IMR-90 (cell line): Measurements from ENCODE around the gene ABCA7. TPM values are rescaled to one million over a fixed set of nuclear protein-coding genes. Genes with fewer than 3 reads are reported as not detected.

Source experiments
- ATAC-seq: fragments of 200-7000 bp; cut with Tn5 transposase; 2 replicates; pipeline ENCODE4 v1.9.1; 2020; ENCODE audit warnings: low read depth, mild to moderate bottlenecking, moderate library complexity
- BruUV-seq: library from RNA; stranded (reverse); fragments of 400-500 nt; replicated peaks from 2 replicates; lab custom pipeline; 2021; lab: Mats Ljungman, UMichigan
- CTCF ChIA-PET: fragments of 300-600 bp; formaldehyde crosslinking; extraction: SDS; loops from one replicate; lab custom pipeline; 2021; ENCODE audit warnings: antibody characterized with exemption; lab: Yijun Ruan, JAX
- POLR2A ChIA-PET: fragments of 300-600 bp; sonication (Branson Sonifier 250); formaldehyde crosslinking; loops from one replicate; lab custom pipeline; 2022; ENCODE audit warnings: antibody characterized with exemption; ENCODE audit not compliant: unreplicated experiment; lab: Charles Lee
- DNase-seq: peaks from one replicate; pipeline ENCODE4 v3.0.0; 2013
- H2AFZ ChIP-seq: replicated peaks from 2 replicates; pipeline ENCODE3; 2013; ENCODE audit warnings: low read length, mild to moderate bottlenecking; ENCODE audit not compliant: poor library complexity
- H2AK5ac ChIP-seq: 2 replicates; pipeline ENCODE4 v1.6.1; 2013; ENCODE audit warnings: low read depth, low read length, inconsistent platforms
- H2AK9ac ChIP-seq: replicated peaks from 2 replicates; pipeline ENCODE3; 2013; ENCODE audit warnings: mild to moderate bottlenecking, low read depth, low read length, moderate library complexity; ENCODE audit not compliant: poor library complexity
- H2BK120ac ChIP-seq: 2 replicates; pipeline ENCODE4 v1.6.1; 2013; ENCODE audit warnings: low read depth, low read length, inconsistent platforms
- H2BK15ac ChIP-seq: 3 replicates; pipeline ENCODE4 v1.6.1; 2013; ENCODE audit warnings: low read depth, low read length, inconsistent platforms
- H2BK20ac ChIP-seq: 2 replicates; pipeline ENCODE4 v1.6.1; 2013; ENCODE audit warnings: low read depth, mild to moderate bottlenecking, inconsistent platforms, low read length, moderate library complexity
- H2BK5ac ChIP-seq: 2 replicates; pipeline ENCODE4 v1.6.1; 2013; ENCODE audit warnings: mild to moderate bottlenecking, low read depth, low read length, inconsistent platforms; ENCODE audit not compliant: poor library complexity, severe bottlenecking
- H3K14ac ChIP-seq: replicated peaks from 2 replicates; pipeline ENCODE4 v1.6.1; 2013; ENCODE audit warnings: low read depth, low read length, inconsistent platforms
- H3K18ac ChIP-seq: 2 replicates; pipeline ENCODE4 v1.6.1; 2013; ENCODE audit warnings: low read depth, low read length, control low read depth
- H3K23ac ChIP-seq: 2 replicates; pipeline ENCODE4 v1.6.1; 2013; ENCODE audit warnings: low read depth, low read length, inconsistent platforms
- H3K27ac ChIP-seq: 2 replicates; pipeline ENCODE4 v1.5.1; 2013; ENCODE audit warnings: mild to moderate bottlenecking, control low read depth, low read length; ENCODE audit not compliant: insufficient read depth
- H3K27me3 ChIP-seq: 2 replicates; pipeline ENCODE4 v1.6.1; 2013; ENCODE audit warnings: low read length; ENCODE audit not compliant: control insufficient read depth, insufficient read depth
- H3K36me3 ChIP-seq: 2 replicates; pipeline ENCODE4 v1.6.1; 2013; ENCODE audit warnings: low read length, mixed read lengths; ENCODE audit not compliant: control insufficient read depth, insufficient read depth
- H3K4ac ChIP-seq: 2 replicates; pipeline ENCODE4 v1.6.1; 2013; ENCODE audit warnings: low read depth, low read length, inconsistent platforms
- H3K4me1 ChIP-seq: 2 replicates; pipeline ENCODE4 v1.6.1; 2013; ENCODE audit warnings: low read length, mixed read lengths; ENCODE audit not compliant: control insufficient read depth, insufficient read depth
- H3K4me2 ChIP-seq: 2 replicates; pipeline ENCODE4 v1.6.1; 2013; ENCODE audit warnings: low read depth, mild to moderate bottlenecking, control low read depth, low read length, moderate library complexity
- H3K4me3 ChIP-seq: 2 replicates; pipeline ENCODE4 v1.5.1; 2013; ENCODE audit warnings: low read depth, mild to moderate bottlenecking, control low read depth, low read length, moderate library complexity; ENCODE audit not compliant: insufficient read depth
- H3K56ac ChIP-seq: 2 replicates; pipeline ENCODE4 v1.6.1; 2013; ENCODE audit warnings: low read length, inconsistent platforms; ENCODE audit not compliant: insufficient read depth; ENCODE audit errors: extremely low read depth
- H3K79me1 ChIP-seq, 2 experiments: 2 replicates each; pipeline ENCODE4 v1.6.1; 2013; ENCODE audit warnings: low read length in 2 of 2, inconsistent platforms in 1 of 2, low read depth in 1 of 2
- H3K9ac ChIP-seq: 2 replicates; pipeline ENCODE4 v1.6.1; 2013; ENCODE audit warnings: low read depth, low read length, control low read depth
- H3K9me1 ChIP-seq: 2 replicates; pipeline ENCODE4 v1.6.1; 2013; ENCODE audit warnings: low read length, inconsistent platforms; ENCODE audit not compliant: insufficient read depth
- H3K9me3 ChIP-seq: 2 replicates; pipeline ENCODE4 v1.6.1; 2013; ENCODE audit warnings: low read length; ENCODE audit not compliant: control insufficient read depth, insufficient read depth
- H4K20me1 ChIP-seq: 2 replicates; pipeline ENCODE4 v1.6.1; 2013; ENCODE audit warnings: low read length, inconsistent platforms; ENCODE audit not compliant: insufficient read depth
- H4K5ac ChIP-seq: 2 replicates; pipeline ENCODE4 v1.6.1; 2013; ENCODE audit warnings: mild to moderate bottlenecking, low read depth, low read length, control low read depth
- H4K8ac ChIP-seq, 2 experiments: 2 replicates each; pipeline ENCODE4 v1.6.1; 2013; ENCODE audit warnings: low read depth in 2 of 2, low read length in 2 of 2, control low read depth in 1 of 2, inconsistent platforms in 1 of 2
- H4K91ac ChIP-seq: 2 replicates; pipeline ENCODE4 v1.6.1; 2013; ENCODE audit warnings: low read depth, low read length, inconsistent platforms; ENCODE audit not compliant: insufficient read depth
- FOS ChIP-seq: fragments of 150-350 bp; IDR thresholded peaks from 2 replicates; pipeline ENCODE4 v1.6.1; 2016; ENCODE audit warnings: low read depth, low read length
- MXI1 ChIP-seq: IDR thresholded peaks from 2 replicates; pipeline ENCODE4 v1.6.1; 2012; ENCODE audit warnings: low read depth, mild to moderate bottlenecking, low read length, moderate library complexity, borderline replicate concordance
- RAD21 ChIP-seq: IDR thresholded peaks from 2 replicates; pipeline ENCODE4 v1.6.1; 2012; ENCODE audit warnings: low read length, improper control_type of control experiment
- RCOR1 ChIP-seq: IDR thresholded peaks from 2 replicates; pipeline ENCODE4 v1.6.1; 2012; ENCODE audit warnings: mild to moderate bottlenecking, low read length, improper control_type of control experiment; ENCODE audit not compliant: insufficient replicate concordance
- USF2 ChIP-seq: fragments of 150-350 bp; IDR thresholded peaks from 2 replicates; pipeline ENCODE4 v1.6.1; 2017; ENCODE audit warnings: mild to moderate bottlenecking, antibody characterized with exemption, low read length, low read depth
- WGBS, 2 experiments: methylation state at CpG; one replicate each; pipeline versions ENCODE4 v1.1.5 to v1.1.7; 2013; ENCODE audit warnings: missing lambda C conversion rate in 2 of 2; ENCODE audit not compliant: insufficient read length in 1 of 2; ENCODE audit errors: extremely low coverage in 2 of 2; 5-methylcytosine and 5-hydroxymethylcytosine counted together
- dilution Hi-C: fragments of 300-500 bp; cut with HindIII; formaldehyde crosslinking; loops from one replicate; pipeline ENCODE4 v1.14.3; 2018; ENCODE audit warnings: low sequenced_read_pairs; ENCODE audit not compliant: unreplicated experiment
- in situ Hi-C: fragments of 300-500 bp; cut with MboI; formaldehyde crosslinking; loops from 3 replicates; pipeline ENCODE4 v1.14.3; 2019; ENCODE audit warnings: low sequenced_read_pairs, inconsistent platforms, mixed read lengths
- intact Hi-C: fragments of 100-400 bp; cut with micrococcal nuclease; formaldehyde crosslinking; loops from 2 replicates; pipeline ENCODE4 v1.10.0; 2022
- polyA plus RNA-seq, 3 experiments: library from polyadenylated mRNA; depleted of rRNA; stranded (reverse); fragments of >200 nt; gene quantifications; 2 replicates each; pipeline ENCODE4 v1.2.3, GENCODE V29; 2012; ENCODE audit warnings: low replicate concordance in 1 of 3
- total RNA-seq: library from RNA; depleted of rRNA; stranded (reverse); fragments of >200 nt; gene quantifications from 2 replicates; pipeline ENCODE4 v1.2.3, GENCODE V29; 2012

The ABCA7 gene
- total and polyA plus RNA-seq, 2 of the 4 experiments (the other 2 are of a cell fraction), result 0.36 to 3.3 TPM

GRCh38 chr19:1050989-1051788 lies 11.3 kb downstream of the ABCA7 start:
- POLR2A ChIA-PET, result no interaction called here
- BruUV-seq, result no TSS peak

More at GRCh38 chr19:1050989-1051788, 11.3 kb downstream of the ABCA7 start:
- Histone ChIP-seq H3K4me2 (no peak overlapping the region), H2BK120ac (no peak overlapping the region), H2BK5ac (no peak overlapping the region), H3K4ac (no peak overlapping the region), H2BK15ac (no peak overlapping the region), H3K4me3 (no peak overlapping the region), H4K5ac (no peak overlapping the region), H3K9ac (no peak overlapping the region), H2AK9ac (no peak overlapping the region), H3K23ac (no peak overlapping the region), H2BK20ac (no peak overlapping the region), H3K27me3 (no peaks in the 10 kb centered on the region), H3K79me1 (no peaks in the 10 kb centered on the region), H2AK5ac (no peak overlapping the region), H4K8ac (no peak overlapping the region), H3K9me1 (no peaks in the 10 kb centered on the region), H3K27ac (no peak overlapping the region), H3K4me1 (no peaks in the 10 kb centered on the region), H3K56ac (no peak overlapping the region), H4K20me1 (no peaks in the 10 kb centered on the region), H3K36me3 (peaks cover under 1% of the 10 kb centered on the region; the same call in 1 of the 2 replicates), H3K14ac (no peak overlapping the region), H4K91ac (no peak overlapping the region), H3K9me3 (peaks cover 15% of the 10 kb centered on the region), H3K18ac (no peak overlapping the region), H2AFZ (peak overlapping the region; percentile 58)
- in situ Hi-C loops, result no loop called here
- dilution Hi-C loops, result no loop called here
- no peak for TF ChIP-seq FOS
- no peak for TF ChIP-seq RAD21
- no peak for TF ChIP-seq RCOR1
- TF ChIP-seq USF2, result no peak
- no peak for TF ChIP-seq MXI1
- intact Hi-C loops, result no loop called here
- ATAC-seq (no peak), DNase-seq (no peak)
- WGBS, 2 experiments, result 85% methylated on average over 20 of the region's 31 CpGs; no CpG with 5 or more reads in 1 of the 2 experiments
- CTCF ChIA-PET, result no interaction called here
